ENCODE measurements around the gene FHIP1B.

Gene FHIP1B

DNA sequence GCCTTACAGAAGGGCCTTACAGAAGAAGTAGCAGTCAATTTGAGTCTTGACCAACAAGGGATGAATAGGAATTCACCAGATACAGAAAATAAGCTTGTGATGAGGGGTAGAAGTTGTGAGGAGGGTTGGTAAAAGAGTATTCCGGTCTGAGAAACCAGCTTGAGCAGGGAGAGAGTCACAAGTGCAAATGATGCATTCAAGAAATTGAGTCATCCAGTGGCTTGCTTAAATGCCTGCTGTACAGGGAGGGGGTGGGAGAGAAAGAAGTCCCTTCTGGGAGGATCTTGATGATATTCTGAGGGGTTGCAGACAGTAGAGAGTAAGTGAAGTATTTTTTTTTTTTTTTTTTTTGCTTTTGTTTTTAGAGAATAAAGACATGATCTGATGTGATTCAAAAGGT is 34.4 kb upstream of the FHIP1B start:
- no peak for DNase-seq (ENCODE audit: low read depth)
- no peak overlapping the region for H3K4me3 ChIP-seq (replicated peaks; ENCODE audit: low read depth, low read length)
- TF ChIP-seq, protein P1, sequence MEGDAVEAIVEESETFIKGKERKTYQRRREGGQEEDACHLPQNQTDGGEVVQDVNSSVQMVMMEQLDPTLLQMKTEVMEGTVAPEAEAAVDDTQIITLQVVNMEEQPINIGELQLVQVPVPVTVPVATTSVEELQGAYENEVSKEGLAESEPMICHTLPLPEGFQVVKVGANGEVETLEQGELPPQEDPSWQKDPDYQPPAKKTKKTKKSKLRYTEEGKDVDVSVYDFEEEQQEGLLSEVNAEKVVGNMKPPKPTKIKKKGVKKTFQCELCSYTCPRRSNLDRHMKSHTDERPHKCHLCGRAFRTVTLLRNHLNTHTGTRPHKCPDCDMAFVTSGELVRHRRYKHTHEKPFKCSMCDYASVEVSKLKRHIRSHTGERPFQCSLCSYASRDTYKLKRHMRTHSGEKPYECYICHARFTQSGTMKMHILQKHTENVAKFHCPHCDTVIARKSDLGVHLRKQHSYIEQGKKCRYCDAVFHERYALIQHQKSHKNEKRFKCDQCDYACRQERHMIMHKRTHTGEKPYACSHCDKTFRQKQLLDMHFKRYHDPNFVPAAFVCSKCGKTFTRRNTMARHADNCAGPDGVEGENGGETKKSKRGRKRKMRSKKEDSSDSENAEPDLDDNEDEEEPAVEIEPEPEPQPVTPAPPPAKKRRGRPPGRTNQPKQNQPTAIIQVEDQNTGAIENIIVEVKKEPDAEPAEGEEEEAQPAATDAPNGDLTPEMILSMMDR (IDR thresholded peaks at IDR 0.05; ENCODE audit: low read length, missing control alignments) = no peak

DNA sequence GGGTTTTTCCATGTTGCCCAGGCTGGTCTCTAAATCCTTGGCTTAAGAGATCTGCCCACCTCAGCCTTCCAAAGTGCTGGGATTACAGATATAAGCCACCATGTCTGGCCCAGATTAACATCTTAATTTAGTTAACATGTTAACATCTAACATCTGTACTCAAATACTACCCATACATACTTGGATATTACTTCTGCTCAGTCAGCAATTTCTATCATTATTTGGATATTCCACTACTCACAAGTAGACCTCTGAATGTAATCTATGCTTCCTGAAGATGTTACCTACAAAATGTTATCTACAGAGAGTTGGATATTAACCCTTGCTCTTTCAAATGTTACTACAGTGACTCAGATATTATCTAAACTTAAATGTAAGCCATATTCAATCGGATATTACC is 29.2 kb upstream of the FHIP1B start:
- TF ChIP-seq, protein P1 (IDR thresholded peaks at IDR 0.05; ENCODE audit: low read length, missing control alignments) = no peak
- DNase-seq (ENCODE audit: low read depth) = no peak
- no peak overlapping the region for H3K4me3 ChIP-seq (replicated peaks; ENCODE audit: low read depth, low read length)

DNA sequence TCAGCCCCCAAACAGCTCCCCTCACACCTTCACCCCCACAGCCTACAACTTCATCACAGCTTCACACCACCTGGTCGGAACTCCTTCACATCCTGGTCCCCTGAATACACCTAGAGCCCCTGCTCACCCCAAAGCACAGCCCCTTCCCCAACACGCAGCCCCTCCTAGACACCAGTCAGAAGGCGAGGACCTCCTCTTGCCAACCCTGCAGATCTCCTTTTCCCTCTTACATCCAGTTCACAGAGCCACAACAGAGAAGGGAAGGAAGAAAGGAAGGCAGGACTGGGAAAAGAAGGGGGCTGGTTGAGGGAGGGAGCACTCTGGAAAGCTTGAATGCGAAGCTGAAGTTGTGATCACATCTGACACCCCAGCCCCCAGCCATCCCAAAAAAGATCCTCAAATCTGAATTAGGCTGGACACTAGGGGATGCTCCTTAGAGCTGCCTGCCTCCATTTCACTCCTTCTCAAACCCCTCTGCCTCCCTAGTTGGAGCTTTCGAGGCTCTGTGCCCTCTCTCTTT is 25.8 kb upstream of the FHIP1B start:
- no peak for DNase-seq (ENCODE audit: low read depth)
- no peak overlapping the region for H3K4me3 ChIP-seq (replicated peaks; ENCODE audit: low read depth, low read length)
- TF ChIP-seq, protein P1 (IDR thresholded peaks at IDR 0.05; ENCODE audit: low read length, missing control alignments) = no peak

- no peak overlapping the region for H3K4me3 ChIP-seq (replicated peaks; ENCODE audit: low read depth, low read length)
- DNase-seq (ENCODE audit: low read depth) = no peak
These were observed 24.2 kb upstream of the FHIP1B start for GRCh38 chr11:6258571-6259081.

DNA sequence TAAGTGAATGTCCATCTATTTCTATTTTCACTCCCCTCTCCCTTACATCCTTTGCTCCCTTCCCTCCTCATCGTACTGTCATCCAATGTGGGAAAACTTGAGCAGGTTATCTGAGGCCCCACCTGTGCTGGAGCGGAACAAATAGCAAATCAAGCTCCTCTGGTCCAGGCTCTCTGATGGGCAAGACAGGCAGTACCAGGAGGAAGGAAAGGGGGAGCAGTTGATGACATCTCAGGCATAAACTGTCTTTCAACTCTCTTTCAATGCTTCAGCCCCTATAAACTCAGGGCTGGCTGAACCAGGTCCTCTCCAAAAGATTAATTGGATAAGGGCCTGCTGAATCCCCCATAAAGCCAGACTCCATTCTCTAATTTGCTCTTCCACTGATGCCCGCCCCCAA is 23.7 kb upstream of the FHIP1B start:
- no peak overlapping the region for H3K4me3 ChIP-seq (replicated peaks; ENCODE audit: low read depth, low read length)
- TF ChIP-seq, protein P1 (IDR thresholded peaks at IDR 0.05; ENCODE audit: low read length, missing control alignments) = no peak
- no peak for DNase-seq (ENCODE audit: low read depth)

More at GRCh38 chr11:6258571-6259081, 24.2 kb upstream of the FHIP1B start:
- TF ChIP-seq, protein P1 (IDR thresholded peaks at IDR 0.05; ENCODE audit: low read length, missing control alignments) = no peak

DNA sequence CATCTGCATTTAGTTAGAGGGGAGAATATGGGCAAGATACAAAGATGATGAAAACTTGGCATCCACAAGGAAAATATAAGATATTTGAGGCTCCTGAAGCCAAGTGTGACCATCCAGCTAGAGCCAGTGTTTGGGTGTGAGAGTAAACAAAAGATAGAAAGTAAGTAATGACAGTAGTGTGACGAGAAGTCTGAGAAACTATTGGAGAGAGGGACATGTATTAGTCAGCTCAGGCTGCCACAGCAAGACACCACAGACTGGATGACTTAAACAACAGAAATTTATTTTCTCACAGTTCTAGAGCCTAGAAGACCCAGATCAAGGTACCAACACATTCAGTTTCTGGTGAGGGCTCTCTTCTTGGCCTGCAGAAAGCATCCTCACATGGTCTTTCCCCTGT is 18.8 kb upstream of the FHIP1B start:
- DNase-seq (ENCODE audit: low read depth) = no peak
- H3K4me3 ChIP-seq (replicated peaks; ENCODE audit: low read depth, low read length) = no peak overlapping the region
- TF ChIP-seq, protein P1 (IDR thresholded peaks at IDR 0.05; ENCODE audit: low read length, missing control alignments) = no peak

DNA sequence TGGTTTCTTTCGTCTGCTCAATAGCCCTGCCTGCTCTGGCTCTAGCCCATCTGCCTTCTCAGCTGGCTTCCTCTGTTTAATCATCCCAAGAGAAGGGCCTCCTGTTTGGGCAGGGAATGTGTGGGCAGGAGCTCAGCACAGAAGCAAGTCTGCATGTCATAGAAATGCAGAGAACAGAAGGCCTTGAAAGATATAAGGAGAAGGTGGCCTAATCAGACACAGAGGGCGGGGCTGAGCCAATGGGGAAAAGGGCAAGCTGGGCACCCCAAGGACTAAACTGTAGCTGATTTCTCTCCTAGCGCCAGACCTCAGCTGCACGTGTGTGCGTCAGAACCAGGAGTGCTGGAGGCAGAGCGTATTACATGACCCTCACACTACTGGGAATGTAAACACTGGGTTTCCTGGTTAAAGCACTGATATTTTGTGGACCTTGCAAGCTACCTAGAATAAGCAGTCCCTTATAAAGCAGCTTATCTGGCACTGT is 17.6 kb upstream of the FHIP1B start:
- DNase-seq (ENCODE audit: low read depth) = peak; percentile 56
- no peak overlapping the region for H3K4me3 ChIP-seq (replicated peaks; ENCODE audit: low read depth, low read length)
- TF ChIP-seq, protein P1 (IDR thresholded peaks at IDR 0.05; ENCODE audit: low read length, missing control alignments) = no peak
